Common myeloid progenitor, CD34-positive (primary cell): ENCODE data around the gene FATE1.

Experiments
- CTCF ChIA-PET: fragments of 350-600 bp; sonication (Branson Sonifier 250); formaldehyde crosslinking; loops from one replicate; lab custom pipeline; 2021; ENCODE audit warnings: antibody characterized with exemption; lab: Charles Lee
- POLR2A ChIA-PET: fragments of 350-600 bp; sonication (Branson Sonifier 250); formaldehyde crosslinking; loops from one replicate; lab custom pipeline; 2021; ENCODE audit warnings: antibody characterized with exemption; lab: Charles Lee
- DNase-seq, 3 donors: peaks; one replicate each; pipeline versions ENCODE4 v3.0.0 to v3.0.0-alpha.2; 2013
- H3K27ac ChIP-seq, 2 experiments: 1 replicate in 1 of 2; 2 replicates in 1 of 2; pipeline ENCODE4 v1.7.0; 2013; ENCODE audit warnings: inconsistent platforms in 2 of 2, low read length in 2 of 2, mild to moderate bottlenecking in 2 of 2, low read depth in 1 of 2, moderate library complexity in 1 of 2; ENCODE audit not compliant: severe bottlenecking in 2 of 2, insufficient read depth in 1 of 2, poor library complexity in 1 of 2
- H3K27me3 ChIP-seq, 5 experiments: replicated peaks in 2 of 5; 1 replicate in 3 of 5; 2 replicates in 2 of 5; pipeline versions ENCODE4 v1.6.1 to v1.7.0; 2013; ENCODE audit warnings: low read length in 4 of 5, mild to moderate bottlenecking in 2 of 5, moderate library complexity in 2 of 5, inconsistent platforms in 1 of 5; ENCODE audit not compliant: insufficient read depth in 5 of 5, control insufficient read depth in 4 of 5
- H3K36me3 ChIP-seq, 4 experiments: 1 replicate in 2 of 4; 2 replicates in 2 of 4; pipeline versions ENCODE4 v1.6.1 to v1.7.0; 2013; ENCODE audit warnings: low read length in 3 of 4, control low read depth in 1 of 4, mild to moderate bottlenecking in 1 of 4; ENCODE audit not compliant: control insufficient read depth in 4 of 4, insufficient read depth in 4 of 4
- H3K4me1 ChIP-seq, 4 experiments: 1 replicate in 3 of 4; 2 replicates in 1 of 4; pipeline versions ENCODE4 v1.6.1 to v1.7.1; 2013; ENCODE audit warnings: low read length in 3 of 4, mild to moderate bottlenecking in 3 of 4, control low read depth in 1 of 4, inconsistent platforms in 1 of 4, moderate library complexity in 1 of 4; ENCODE audit not compliant: control insufficient read depth in 4 of 4, insufficient read depth in 4 of 4; ENCODE audit errors: control extremely low read depth in 1 of 4
- H3K4me3 ChIP-seq, 7 experiments: 1 replicate in 4 of 7; 2 replicates in 3 of 7; pipeline versions ENCODE4 v1.5.1 to v1.7.0; 2013; ENCODE audit warnings: mild to moderate bottlenecking in 7 of 7, low read length in 6 of 7, moderate library complexity in 6 of 7, inconsistent platforms in 2 of 7, low read depth in 2 of 7, control low read depth in 1 of 7; ENCODE audit not compliant: insufficient read depth in 4 of 7, control insufficient read depth in 1 of 7; ENCODE audit errors: extremely low read depth in 1 of 7
- H3K9me3 ChIP-seq, 5 experiments: 1 replicate in 4 of 5; 2 replicates in 1 of 5; pipeline versions ENCODE4 v1.6.1 to v1.7.1; 2013; ENCODE audit warnings: low read length in 4 of 5, mild to moderate bottlenecking in 2 of 5, inconsistent platforms in 1 of 5, low read depth in 1 of 5, moderate library complexity in 1 of 5; ENCODE audit not compliant: control insufficient read depth in 4 of 5, insufficient read depth in 2 of 5; ENCODE audit errors: control extremely low read depth in 1 of 5
- WGBS: methylation state at CpG from one replicate; pipeline ENCODE4 v1.1.5; 2013; ENCODE audit not compliant: insufficient coverage; 5-methylcytosine and 5-hydroxymethylcytosine counted together

The FATE1 gene

DNA sequence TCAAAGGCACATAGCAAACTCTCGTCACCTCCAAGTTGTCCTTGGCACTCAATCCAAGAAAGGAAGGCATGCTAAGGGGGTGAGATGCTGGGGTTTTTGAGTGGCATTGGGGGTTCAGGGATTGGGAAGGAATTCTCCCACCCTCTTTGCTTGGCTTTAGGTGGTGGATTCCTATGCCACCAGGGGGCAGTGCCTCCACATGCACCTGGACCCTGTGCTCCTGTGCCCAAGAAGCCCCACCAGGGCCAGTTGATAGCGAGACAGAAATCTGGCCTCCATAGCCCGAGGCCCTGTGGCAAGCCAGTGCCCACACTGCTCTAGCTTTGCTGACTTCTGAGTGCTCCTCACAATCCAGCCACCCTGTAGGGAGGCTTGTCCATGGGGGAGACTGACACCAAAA, 2.0 kb upstream of the FATE1 start:
- no peak overlapping the region for H3K4me3 ChIP-seq
- no peaks in the 10 kb centered on the region for H3K36me3 ChIP-seq
- WGBS: 49% methylated on average over 2 of the region's 3 CpGs
- ChIA-PET CTCF (no interaction called here), POLR2A (no interaction called here)
- DNase-seq: peak; percentile 9 to 31 (median 24)
- no peak overlapping the region for H3K27ac ChIP-seq
- H3K9me3 ChIP-seq: no peaks in the 10 kb centered on the region
- no peaks in the 10 kb centered on the region for H3K4me1 ChIP-seq
- H3K27me3 ChIP-seq: peaks cover 0 to 17% (median 0%) of the 10 kb centered on the region in 5 experiments

DNA sequence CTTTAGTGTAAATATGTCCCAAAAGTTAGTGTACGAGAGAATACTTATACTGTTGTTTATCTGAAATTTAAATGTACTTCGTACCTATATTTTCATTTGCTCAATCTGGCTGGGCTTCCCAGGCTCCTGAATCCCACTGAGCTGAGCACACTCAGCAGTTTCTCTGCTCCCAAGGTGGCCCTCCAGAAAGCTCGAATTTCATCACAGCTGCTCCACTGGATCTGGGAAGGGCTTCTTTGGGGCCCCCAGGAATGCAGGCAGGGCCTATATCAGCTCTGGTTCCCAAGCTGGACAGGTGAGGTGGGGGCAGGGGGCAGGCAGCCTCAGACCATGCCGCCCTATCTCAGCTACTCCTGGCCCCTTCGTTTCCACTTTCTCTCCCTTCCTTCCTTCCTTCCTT, 1.5 kb upstream of the FATE1 start:
- no peak for DNase-seq
- WGBS: 55% methylated on average over 4 of the region's 5 CpGs
- no peak overlapping the region for H3K4me3 ChIP-seq
- H3K4me1 ChIP-seq: no peaks in the 10 kb centered on the region
- H3K9me3 ChIP-seq: no peaks in the 10 kb centered on the region
- POLR2A ChIA-PET: no interaction called here
- no peak overlapping the region for H3K27ac ChIP-seq
- CTCF ChIA-PET: no interaction called here
- no peaks in the 10 kb centered on the region for H3K36me3 ChIP-seq
- peaks cover 0 to 16% (median 0%) of the 10 kb centered on the region in 5 experiments for H3K27me3 ChIP-seq

DNA sequence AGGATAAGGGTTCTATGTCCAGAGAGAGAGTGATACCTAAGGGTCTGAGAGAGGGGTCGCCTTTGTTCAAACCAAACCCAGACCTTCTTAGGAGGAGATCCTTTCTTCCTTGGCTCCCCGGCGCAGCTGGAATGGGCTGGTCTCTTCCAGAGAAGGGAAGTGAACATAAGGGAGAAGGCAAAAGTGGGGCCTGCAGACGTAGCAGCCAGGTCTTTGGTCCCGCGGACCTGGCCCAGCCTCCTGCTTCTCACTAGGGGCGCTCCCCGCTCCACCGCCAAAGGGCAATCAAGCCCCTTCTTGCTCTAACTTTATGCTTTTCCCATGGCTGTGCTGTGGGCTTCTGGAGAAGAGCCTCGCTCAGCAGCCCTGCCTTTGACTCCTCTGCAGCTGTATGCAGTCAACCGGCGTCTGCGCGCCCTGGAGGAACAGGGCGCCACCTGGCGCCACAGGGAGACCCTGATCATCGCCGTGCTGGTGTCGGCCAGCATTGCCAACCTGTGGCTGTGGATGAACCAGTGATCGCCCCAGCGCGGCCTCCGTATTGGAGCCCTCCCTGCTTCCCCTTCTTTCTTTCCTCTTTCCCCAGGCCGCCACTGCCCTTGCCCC, 6.5 kb downstream of the FATE1 start:
- 49% methylated on average over 19 of the region's 24 CpGs for WGBS
- H3K27ac ChIP-seq: no peak overlapping the region
- CTCF ChIA-PET: no interaction called here
- peaks cover 0 to 8% (median 0%) of the 10 kb centered on the region in 5 experiments for H3K27me3 ChIP-seq
- no peak overlapping the region for H3K4me3 ChIP-seq
- POLR2A ChIA-PET: no interaction called here
- H3K4me1 ChIP-seq: no peaks in the 10 kb centered on the region
- no peaks in the 10 kb centered on the region for H3K9me3 ChIP-seq
- H3K36me3 ChIP-seq: no peaks in the 10 kb centered on the region
- DNase-seq: peak in 2 of 3 donors; percentile 13 to 22

DNA sequence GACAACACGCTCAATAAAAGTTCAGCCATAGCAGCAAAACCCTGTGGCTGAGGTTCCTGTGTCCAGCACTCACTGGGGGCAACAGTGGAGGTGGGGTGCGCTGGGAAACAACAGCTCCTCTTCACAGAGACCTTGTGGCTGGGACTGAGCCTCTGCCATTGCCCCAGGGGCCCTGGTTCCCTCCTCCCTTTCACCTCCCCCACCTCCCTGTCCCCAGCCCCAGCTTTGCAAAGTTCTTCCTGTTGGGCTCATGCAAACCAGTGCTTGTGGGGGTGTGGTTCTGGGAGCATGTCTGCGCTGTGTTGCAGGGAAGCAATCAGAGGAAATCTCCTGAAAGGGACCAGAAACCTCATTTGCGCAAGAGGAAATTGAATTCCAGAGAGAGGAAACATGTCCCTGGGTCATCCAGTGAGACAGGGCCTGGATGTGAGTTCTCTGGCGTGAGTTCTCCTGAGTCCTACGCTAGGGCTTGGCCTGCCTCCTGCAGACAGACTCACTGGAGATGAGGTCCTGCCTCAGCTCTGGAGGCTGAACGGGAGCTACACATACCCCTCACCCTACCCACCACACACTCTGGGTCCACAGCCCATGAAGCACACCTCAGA, 7.4 kb downstream of the FATE1 start:
- WGBS: 93% methylated on average over 5 of the region's 7 CpGs
- ChIA-PET POLR2A (no interaction called here), CTCF (no interaction called here)
- Histone ChIP-seq H3K36me3 (no peaks in the 10 kb centered on the region), H3K4me3 (no peak overlapping the region), H3K27ac (no peak overlapping the region), H3K27me3 (peaks cover 0 to 11% (median 0%) of the 10 kb centered on the region in 5 experiments), H3K9me3 (no peaks in the 10 kb centered on the region), H3K4me1 (no peaks in the 10 kb centered on the region)
- no peak for DNase-seq

DNA sequence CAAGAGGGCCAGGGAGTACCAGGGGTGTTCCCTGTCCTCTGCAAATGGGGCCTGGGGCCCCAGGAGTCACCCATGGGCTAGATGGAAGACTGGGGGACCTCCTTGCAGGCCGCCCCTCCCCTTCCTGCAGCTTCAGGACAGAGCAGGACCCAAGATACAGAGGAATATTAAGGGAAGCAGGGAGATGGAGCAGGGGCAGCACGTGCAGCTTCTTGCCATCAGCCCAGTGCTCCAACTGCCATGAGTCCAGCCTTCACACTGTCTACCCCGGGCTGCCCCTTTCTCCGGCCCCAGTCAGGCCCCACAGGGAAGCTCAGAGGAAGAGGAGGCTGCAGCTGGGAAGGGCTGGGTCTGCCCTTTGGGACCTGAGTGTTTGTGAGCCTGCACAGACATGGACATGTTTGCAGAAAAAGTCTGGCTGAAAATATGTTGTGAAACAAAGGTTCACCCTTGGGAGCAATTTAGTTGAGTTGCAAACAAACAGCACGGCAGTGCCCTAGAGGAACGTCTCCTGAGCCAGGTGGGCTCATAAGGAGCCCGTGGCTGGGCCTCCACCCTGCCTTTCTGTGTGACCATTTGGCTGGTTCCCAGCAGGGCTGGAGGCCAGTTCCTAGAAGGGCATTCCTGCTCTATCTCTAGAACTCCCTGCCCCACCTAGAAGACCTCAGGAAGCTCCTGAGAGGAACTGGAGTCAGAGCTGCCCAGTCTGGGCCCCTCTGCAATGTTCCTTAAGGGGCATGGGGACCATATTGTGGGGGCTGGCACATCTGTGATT, 8.9 kb downstream of the FATE1 start:
- 65% methylated on average over 5 of the region's 7 CpGs for WGBS
- H3K27me3 ChIP-seq: peaks cover 0 to 15% (median 0%) of the 10 kb centered on the region in 5 experiments

DNA sequence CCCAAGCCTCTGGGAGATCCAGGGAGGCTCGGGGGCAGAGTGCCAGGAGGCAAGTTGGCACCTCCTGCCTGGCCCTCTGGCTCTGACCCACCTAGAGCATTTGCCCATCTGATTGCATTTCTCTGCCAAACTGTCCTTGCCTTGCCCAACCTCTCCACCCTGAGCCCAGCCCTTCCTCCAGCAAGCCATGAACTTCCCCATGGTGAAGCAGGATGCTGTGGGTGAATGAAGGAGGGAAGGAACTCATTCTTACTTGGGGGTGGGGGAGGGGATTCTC, 9.4 kb downstream of the FATE1 start:
- Histone ChIP-seq H3K27ac (no peak overlapping the region), H3K9me3 (no peaks in the 10 kb centered on the region)
- CTCF ChIA-PET: interaction anchor here (1.3 kb wide), 1 partner anchor 12 kb away, joined by 3 read pairs; no protein-coding TSS in a partner anchor

More for the DNA sequence above, 8.9 kb downstream of the FATE1 start:
- no peaks in the 10 kb centered on the region for H3K4me1 ChIP-seq
- H3K9me3 ChIP-seq: no peaks in the 10 kb centered on the region
- H3K36me3 ChIP-seq: no peaks in the 10 kb centered on the region
- ChIA-PET CTCF (interaction anchor here (1.3 kb wide), 1 partner anchor 13 kb away, joined by 3 read pairs; no protein-coding TSS in a partner anchor), POLR2A (no interaction called here)
- DNase-seq: no peak
- H3K4me3 ChIP-seq: no peak overlapping the region
- H3K27ac ChIP-seq: no peak overlapping the region

DNA sequence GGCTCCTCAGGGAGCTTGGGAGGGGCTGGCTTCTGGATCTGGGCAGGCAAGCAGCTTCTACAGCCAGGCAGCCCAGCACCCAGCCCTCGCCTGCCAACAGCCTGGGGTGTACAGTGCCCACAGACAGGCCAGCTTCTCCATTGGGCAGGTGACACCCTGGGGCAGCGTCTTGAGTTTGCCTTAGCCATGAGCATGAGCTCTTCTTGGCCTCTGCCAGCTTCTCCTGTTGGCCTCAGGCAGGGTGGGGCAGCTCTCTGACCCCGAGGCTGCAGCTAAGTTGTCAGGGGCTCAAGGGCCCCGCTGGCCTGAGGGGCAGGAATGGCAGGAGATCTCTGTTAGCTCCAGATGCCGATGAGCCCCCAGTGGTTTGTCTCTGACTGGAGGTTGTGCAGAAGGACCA, 10.9 kb downstream of the FATE1 start:
- Histone ChIP-seq H3K9me3 (no peaks in the 10 kb centered on the region), H3K27ac (no peak overlapping the region), H3K27me3 (peaks cover 0 to 15% (median 0%) of the 10 kb centered on the region in 5 experiments), H3K36me3 (no peaks in the 10 kb centered on the region), H3K4me1 (no peaks in the 10 kb centered on the region), H3K4me3 (no peak overlapping the region)
- ChIA-PET CTCF (no interaction called here), POLR2A (no interaction called here)
- WGBS: 93% methylated on average over 3 of the region's 5 CpGs
- DNase-seq: no peak

More for the DNA sequence above, 9.4 kb downstream of the FATE1 start:
- H3K27me3 ChIP-seq: peaks cover 0 to 18% (median 0%) of the 10 kb centered on the region in 5 experiments
- no peaks in the 10 kb centered on the region for H3K36me3 ChIP-seq
- H3K4me3 ChIP-seq: no peak overlapping the region
- WGBS: 75% methylated on average over 1 of the region's 1 CpG
- no peaks in the 10 kb centered on the region for H3K4me1 ChIP-seq
- no peak for DNase-seq
- POLR2A ChIA-PET: no interaction called here
